HG03045 (cell line): ENCODE data around the gene RASSF7.

Experiments used
- ATAC-seq: cut with Tn5 transposase; IDR thresholded peaks from one replicate; pipeline ENCODE4 v1.9.1; 2021; ENCODE audit warnings: mild to moderate bottlenecking, moderate library complexity; ENCODE audit not compliant: unreplicated experiment

RASSF7 gene

DNA sequence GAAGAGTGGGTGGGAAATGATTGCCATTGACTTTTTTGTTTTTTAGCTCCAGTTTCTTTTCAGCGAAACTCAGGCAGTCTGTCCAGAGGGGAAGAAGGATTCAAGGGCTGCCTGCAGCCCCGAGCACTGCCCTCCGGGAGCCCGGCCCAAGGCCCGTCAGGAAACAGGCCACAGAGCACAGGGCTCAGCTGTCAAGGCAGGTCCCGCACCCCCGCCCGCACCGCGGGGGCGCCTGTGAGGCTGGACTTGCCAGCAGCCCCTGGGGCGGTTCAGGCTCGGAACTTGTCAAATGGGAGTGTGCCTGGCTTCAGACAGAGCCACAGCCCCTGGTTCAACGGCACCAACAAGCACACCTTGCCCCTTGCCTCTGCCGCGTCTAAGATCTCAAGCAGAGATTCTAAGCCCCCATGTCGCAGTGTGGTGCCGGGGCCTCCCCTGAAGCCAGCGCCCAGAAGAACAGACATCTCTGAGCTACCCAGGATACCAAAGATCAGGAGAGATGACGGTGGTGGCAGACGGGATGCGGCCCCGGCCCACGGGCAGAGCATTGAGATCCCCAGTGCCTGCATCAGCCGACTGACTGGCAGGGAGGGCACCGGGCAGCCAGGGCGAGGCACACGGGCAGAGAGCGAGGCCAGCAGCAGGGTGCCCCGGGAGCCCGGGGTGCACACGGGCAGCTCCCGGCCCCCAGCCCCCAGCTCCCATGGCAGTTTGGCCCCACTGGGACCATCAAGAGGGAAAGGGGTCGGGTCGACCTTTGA, 46.4 kb downstream of the RASSF7 start:
- no peak for ATAC-seq

DNA sequence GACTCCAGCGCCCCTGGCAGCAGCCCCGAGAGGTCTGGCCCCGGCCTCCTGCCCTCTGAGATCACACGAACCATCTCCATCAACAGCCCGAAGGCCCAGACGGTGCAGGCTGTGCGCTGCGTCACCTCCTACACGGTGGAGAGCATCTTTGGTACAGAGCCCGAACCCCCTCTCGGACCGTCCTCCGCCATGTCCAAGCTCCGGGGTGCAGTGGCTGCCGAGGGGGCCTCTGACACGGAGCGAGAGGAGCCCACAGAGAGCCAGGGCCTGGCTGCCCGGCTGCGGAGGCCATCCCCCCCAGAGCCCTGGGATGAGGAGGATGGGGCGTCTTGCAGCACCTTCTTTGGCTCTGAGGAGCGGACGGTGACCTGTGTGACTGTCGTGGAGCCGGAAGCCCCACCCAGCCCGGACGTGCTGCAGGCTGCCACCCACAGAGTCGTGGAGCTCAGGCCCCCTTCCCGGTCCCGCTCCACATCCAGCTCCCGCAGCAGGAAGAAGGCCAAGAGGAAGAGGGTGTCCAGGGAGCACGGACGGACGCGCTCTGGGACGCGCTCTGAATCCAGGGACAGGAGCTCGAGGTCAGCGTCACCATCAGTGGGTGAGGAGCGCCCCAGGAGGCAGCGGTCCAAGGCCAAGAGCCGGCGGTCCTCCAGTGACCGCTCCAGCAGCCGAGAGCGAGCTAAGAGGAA, 47.3 kb downstream of the RASSF7 start:
- no peak for ATAC-seq

- ATAC-seq = no peak
These were observed 48.1 kb downstream of the RASSF7 start for GRCh38 chr11:608791-609251.

- no peak for ATAC-seq
These were observed 48.6 kb downstream of the RASSF7 start for GRCh38 chr11:609341-609811.

DNA sequence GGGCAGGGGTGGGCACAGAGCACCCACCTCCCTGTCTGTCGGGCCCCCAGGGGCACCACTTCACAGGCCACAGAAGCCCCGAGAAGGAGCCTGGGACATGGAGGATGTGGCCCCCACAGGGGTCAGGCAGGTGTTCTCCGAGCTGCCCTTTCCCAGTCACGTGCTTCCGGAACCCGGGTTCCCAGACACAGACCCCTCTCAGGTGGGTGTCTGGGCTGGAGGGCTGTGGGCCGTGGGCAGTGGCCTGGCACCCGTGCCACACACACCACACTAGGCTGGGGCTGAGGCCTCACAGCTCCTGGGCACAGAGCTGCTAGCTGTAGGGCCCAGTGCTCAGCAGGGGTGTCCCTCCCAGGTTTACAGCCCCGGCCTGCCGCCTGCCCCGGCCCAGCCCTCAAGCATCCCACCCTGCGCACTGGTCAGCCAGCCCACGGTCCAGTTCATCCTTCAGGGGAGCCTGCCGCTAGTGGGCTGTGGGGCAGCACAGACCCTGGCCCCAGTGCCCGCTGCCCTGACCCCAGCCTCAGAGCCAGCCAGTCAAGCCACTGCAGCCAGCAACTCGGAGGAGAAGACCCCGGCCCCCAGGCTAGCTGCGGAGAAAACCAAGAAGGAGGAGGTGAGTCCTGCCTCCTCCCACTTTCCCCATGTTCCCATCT, 49.5 kb downstream of the RASSF7 start:
- ATAC-seq = no peak

DNA sequence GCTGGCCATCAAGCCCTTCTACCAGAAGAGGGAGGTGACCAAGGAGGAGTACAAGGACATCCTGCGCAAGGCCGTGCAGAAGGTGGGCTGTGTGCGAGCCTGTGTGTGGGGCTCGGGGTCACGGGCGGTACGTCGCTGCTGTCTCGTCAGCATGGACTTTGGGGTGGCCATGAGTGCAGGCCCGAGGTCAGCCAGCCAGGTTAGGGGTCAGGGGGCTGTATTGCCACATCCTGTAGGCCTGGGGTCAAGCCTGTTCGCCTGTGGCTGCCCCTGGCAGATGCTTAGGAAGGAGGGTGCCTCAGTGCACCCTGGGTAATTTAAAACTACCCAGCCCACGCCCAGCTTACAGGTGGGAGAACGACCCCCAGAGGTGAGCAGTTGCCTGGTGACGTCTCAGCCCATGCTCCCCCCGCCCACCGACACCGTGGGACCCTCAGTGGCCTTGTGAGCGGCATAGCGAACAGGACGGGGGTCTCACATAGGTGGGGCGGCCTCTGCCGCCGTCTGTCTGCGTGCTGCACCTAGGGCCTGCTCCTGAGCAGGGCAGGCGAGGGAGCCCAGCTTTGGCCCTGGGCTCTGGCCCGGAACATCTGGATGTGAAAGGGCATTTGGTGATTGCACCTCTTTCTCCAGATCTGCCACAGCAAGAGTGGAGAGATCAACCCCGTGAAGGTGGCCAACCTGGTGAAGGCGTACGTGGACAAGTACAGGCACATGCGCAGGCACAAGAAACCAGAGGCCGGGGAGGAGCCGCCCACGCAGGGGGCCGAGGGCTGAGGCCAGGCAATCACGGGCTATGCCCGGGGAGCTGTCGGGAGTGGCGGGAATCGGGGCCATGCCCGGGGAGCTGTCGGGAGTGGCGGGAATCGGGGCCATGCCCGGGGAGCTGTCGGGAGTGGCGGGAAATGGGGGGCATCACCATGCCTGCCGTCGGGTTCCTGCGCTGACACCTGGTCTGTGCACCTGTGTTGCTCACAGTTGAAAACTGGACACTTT, 50.5 kb downstream of the RASSF7 start:
- ATAC-seq = no peak

DNA sequence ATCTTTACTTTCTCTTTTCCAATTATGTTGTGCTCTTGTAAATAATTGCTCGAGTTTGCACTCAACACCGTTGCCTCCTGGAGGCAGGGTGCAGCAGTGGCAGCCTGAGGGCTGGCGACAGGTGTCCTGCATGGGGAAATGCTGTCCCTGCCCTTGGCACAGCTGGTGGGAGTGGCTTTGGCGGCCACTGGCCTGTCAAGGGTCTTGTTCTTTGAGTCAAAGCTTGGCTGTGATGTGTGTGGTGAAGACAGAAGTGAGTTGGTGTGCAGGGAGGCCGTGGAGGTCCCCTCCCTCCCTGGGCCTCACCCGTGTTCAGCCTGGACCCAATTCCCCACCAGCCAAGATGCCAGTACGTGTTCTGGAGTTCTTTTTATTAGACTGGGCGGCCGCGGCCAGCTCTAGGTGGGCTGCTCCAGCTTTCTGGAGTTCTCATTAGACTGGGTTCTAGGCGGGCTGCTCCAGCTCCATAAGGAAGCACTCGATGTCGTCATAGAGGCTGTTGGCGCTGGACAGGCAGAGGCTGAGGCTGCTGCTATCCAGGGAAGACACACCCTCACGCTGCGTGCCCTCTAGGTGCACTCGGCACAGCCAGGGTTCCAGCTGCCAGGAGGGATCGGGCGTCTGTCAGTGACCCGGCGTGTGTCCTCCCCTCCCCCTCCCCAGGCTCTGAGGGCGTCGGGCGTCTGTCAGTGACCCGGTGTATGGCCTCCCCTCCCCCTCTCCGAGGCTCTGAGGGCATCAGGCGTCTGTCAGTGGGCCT, 51.6 kb downstream of the RASSF7 start:
- ATAC-seq = no peak

DNA sequence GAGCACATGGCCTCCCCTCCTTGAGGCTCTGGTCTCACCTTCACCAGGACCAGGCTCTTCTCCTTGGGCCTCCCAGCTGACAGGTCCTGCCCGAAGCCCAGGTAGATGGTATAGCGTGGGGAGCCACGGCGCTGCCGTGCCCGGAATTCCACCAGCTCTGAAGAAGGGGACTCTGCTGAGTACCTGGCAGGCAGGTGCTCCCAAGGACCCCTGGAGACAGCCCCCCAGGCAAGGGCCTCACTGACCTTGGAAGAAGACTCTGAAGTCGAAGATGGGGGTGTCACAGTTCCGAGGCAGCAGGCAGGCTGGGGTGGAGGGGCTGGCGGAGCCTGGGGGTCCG, 52.2 kb downstream of the RASSF7 start:
- ATAC-seq = no peak

- no peak for ATAC-seq
These were observed 52.7 kb downstream of the RASSF7 start for GRCh38 chr11:613369-613968.
